HG03108 (cell line): ENCODE data around the gene SMIM23.

Source experiments
- ATAC-seq: cut with Tn5 transposase; IDR thresholded peaks from one replicate; pipeline ENCODE4 v1.9.1; 2021; ENCODE audit warnings: moderate library complexity; ENCODE audit not compliant: unreplicated experiment

SMIM23 gene

DNA sequence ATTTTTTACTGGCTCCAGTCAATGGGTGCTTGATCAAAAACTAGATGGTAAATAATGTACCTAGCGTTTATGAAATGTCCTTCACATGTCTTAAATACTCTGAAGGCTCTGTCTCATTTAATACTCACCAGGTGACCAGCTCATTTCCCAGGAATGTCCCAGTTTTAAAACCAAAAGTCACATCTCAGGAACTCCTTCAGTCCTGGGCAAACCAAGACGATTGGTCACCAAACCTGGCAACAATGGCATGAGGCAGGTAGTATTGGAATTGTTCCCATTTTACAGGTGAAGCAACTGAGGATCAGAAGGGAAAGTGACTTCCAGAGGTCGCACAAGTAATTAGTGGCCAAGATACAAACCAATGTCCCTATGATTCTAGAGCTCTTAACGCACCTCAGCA, 27.7 kb downstream of the SMIM23 start:
- ATAC-seq: no peak

DNA sequence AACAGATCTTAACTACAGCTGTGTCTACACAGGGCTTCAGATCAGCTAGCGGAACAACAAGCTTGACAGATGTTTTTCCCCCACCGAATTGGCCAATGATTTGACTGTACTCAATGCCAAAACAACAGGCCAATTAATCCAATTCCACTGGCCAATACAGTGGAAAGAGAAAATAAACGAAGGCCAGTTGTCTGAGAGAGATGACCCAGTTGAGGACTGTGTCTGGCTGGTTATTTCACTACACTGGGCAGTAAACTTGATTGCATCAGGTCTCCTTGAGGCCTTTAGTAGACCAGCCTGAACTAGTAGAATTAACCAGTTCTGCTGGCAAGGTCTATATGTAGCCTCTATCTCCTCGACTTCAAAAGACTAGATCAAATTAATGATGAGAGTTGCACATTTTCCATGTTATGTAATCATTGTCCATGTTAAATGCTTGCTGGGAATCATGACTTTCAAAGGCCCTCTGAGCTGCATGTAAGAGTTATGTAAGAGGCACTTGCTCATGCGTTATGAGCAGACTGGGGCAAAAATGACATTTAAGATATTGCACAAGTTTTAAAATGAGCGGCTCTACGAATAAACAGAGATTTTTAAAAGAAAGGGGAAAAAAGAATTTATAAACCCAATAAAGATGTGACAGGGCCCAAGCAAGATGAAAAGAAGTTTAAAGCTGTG, 28.3 kb downstream of the SMIM23 start:
- no peak for ATAC-seq

DNA sequence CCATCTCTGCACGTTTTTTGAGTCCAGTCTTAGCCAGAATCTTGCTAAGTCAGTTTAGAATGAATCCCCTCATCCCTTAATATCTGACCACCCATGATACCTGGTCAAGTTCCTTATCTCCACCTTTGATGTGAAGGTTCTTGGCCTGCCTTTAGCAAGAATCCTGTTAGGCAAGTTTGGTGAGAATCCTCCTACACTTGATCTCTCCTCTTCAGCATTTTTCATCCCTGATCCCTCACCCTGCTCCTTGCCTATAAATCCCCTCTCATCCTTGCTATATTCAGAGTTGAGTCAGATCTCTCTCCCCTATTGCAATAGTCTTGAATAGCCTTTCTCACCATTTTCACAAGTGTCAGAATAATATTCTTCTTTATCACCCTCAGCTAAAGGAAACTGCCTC, 31.0 kb downstream of the SMIM23 start:
- no peak for ATAC-seq

DNA sequence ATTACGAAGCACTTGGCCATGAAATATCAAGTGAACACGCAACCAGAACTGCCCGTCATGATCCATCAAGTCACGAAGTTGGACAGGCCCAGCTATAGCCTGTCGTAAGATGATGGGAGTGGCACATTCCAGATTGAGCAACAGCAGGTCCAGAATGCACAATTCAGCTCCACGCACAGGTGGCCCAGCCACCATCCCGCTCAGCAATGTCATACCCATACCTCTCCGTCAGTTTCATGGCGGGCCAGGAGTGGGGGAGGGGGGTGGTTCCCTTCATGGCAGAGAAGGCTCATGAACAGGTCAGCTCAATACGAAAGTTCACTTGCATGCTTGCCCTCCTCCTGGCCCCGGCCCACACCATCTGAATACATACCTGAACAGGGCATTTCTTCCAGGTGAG, 34.9 kb downstream of the SMIM23 start:
- ATAC-seq: no peak

DNA sequence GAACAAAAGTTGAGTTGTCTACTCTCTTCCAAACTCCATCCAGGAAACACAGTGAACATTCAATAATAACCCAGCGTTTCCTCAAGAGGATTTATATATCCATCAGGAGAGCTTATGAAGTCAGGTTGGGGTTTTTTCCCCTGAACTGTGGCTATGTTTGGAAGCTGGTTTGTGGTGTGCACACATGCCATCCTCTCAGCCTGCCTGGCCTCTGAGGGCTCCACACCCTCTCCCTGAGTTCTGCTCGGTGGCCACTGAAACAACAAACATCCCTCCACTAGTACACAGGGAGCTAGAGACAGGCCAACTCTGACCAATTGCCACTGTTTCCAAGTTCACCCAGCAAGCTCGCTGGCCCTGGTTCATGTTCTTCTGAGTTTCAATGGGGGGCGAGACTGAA, 35.7 kb downstream of the SMIM23 start:
- no peak for ATAC-seq

DNA sequence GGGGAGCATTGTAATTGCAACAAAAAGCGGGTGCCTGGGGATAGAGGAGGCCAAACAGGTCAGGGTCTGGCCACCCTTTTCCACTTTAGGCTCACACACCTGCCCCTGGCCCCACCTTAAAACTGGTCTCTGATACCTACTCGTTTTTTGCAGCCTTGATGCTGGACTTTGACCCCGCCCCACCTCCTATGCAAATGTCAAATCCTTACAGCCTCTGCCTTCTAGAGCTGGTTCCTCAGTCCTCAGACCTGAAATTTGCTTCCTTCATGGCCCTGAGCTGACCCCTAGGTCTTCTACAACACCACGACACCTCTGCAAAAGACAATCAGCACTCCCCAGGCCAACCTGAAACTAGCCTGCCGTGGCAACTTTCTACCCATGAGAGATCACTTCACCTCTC, 37.7 kb downstream of the SMIM23 start:
- ATAC-seq: no peak

DNA sequence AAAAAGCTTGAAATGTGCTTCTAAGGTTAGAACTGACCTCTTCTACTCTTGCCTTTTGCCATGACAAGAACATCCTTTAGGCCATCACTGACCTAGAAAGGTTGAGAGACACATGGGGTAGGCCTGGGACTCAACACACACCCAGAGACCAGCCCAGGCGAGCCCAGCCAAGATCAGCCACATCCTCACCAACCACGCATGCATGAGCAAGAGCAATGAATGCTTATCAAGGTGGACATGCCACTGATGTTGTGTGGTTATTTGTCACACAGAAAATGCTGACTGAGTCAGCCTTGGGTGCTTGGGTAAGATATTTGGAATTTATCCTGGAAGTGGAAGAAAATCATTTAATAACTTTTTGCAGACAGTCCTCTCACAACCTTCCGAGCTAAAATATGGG, 39.4 kb downstream of the SMIM23 start:
- ATAC-seq: no peak

DNA sequence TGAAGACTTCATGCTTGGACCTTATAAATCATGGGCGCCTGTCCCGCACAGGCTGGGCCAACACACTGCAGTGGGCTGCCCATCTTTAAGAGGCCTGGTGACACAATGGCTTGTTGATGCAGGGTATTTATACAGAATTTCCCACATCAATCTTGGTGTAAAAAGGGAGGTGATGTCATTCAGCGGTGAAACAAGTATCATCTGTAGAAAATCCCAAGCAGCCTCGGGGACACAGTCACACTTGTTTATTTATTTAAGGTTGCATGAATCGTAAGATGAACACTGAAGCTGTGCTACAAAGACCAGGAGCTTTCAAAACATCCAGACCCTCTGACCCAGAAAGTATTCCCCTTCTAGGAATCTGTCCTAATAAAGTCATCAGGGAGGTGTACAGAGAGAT, 40.5 kb downstream of the SMIM23 start:
- no peak for ATAC-seq

DNA sequence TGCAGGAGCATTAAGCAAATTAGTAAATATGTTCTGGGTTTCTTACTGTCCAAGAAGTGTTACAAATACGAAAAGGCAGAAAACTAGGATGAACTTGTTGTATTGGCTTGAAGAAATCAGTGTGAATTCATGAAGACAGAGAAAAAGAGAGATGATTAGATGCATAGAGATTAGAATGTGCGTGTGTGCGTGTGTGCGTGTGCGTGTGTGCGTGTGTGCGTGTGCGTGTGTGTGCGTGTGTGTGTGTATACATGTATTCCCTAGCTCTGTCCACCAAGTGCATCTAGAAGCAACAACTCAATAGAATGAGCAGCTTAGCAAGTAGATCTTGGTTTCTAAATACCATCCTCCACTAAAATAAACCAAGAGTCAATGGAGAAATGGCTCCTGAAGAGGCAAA, 41.5 kb downstream of the SMIM23 start:
- ATAC-seq: no peak

DNA sequence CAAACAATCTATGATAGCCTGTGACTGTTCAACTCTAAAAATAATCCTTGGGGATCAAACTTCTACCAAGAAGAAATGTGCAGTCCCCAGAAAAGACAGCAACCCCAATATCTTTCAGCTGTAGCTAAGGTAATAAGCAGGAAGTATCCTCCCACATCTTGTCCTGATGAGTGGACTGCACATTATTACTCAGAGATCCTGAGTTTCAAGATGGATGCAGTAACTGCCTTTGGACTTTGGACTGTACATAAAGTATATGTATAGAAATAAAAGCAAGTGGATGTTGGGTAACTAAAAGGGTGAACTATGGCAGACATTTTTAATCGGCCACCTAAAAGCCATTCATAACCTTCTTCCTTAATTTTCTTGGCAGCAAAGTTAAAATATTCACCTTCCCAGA, 45.1 kb downstream of the SMIM23 start:
- no peak for ATAC-seq

DNA sequence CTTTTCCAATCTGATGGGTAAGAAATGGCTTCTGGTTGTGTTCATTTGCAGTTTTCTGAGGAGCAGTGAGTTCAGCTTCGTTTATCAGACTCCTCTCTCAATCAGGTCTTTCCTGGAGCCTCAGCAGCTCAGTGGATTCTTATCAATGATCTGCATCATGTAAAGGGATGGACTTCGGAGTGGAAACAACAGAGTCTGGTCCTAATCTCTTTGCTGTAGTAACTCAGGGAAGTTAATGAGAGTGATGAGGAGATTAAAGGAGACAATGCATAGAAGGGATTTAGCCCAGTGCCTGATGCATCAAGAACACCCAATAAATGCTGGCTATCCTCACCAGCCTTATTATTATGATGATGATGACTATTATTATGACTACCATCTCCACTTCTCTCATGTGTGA, 47.2 kb downstream of the SMIM23 start:
- ATAC-seq: no peak

DNA sequence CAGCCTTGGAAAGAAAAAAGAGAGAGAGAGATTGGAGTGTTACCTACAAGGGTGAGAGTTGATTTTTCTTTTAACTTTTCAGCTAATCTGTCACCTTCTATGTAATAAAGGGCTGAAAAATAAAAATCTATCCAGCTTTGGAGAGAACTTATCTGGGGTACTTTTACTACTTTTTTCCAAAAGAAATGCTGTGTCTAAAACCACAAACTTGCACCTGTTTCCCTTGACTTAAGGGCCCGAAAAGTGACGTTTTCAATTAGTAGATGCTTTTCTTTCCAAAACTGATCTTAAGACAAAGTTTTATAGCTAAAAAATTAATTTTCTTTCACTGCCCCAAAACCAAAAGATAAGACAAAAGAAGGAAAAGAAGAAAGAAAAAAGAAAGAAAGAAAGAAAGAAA, 48.8 kb downstream of the SMIM23 start:
- no peak for ATAC-seq

DNA sequence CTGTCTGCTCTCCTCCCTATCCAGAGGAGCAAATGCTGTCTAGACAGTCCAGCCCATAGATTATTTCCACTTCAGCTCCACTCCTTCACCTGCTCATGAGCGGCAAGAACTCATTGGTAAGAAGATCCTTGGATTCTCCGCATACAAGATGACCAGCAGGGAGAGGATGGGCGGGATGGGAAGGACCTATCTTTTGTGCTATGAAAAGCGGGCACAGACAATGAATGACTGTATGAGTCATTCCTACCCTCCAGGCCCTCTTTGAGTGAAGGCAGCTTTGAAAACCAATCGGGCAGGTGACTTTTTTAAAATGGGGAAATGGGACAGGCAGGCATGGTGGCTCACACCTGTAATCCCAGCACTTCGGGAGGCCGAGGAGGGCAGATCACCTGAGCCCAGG, 49.4 kb downstream of the SMIM23 start:
- no peak for ATAC-seq

DNA sequence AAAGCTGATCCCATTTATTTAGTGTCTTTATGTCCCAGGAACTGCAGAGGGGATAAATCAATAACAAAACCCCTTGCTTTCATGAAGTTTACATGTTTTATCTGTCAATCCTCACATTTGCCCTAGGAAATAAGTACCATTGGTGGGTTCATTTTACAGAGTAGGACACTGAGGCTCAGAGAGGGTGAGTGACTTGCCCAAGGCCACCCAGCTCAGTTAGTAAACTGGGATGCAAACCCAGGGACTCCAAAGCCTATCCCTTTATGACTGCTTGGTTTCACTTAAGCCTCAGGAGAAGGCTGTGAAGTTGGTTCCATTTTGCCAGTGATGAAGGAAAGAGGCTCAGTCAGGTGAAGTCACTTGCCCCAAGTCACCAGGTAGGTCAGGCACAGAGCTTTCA, 51.9 kb downstream of the SMIM23 start:
- no peak for ATAC-seq

DNA sequence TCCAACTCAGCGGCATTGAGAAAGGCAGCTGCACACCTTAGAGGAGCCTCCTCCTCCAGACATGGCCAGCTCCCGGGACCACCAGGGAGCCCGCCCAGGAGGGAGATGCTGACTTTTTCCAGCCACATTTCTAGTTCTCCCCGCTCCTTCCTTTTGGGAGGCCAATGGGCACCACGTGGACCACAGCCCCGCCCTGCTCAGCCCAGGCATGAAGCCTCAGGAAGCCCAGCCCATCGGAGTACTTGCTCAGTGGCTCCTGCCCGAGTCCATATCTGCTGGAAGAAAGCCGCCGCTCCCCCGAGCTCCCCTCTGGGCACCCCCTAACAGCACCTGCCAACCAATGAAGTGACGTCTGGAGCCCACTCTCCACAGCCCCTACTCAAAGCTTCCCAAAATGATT, 52.4 kb downstream of the SMIM23 start:
- ATAC-seq: no peak

DNA sequence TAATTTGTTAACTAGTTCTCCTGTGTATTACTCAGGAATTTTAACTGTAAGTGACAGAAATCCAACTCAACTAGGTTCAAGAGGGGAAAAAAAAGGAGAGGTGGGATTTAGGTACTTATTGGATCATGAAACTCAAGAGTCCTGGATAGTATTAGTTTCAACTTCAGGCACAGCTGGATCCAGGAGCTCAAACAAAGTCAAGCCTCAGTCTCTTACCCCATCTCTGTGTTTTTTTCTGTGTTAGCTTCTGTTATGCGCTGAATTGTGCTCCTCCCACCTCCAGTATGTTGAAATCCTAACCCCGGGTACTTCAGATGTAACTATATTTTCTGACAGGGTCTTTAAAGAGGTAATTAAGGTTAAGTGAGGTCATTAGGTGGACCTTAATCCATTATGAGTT, 53.5 kb downstream of the SMIM23 start:
- no peak for ATAC-seq

DNA sequence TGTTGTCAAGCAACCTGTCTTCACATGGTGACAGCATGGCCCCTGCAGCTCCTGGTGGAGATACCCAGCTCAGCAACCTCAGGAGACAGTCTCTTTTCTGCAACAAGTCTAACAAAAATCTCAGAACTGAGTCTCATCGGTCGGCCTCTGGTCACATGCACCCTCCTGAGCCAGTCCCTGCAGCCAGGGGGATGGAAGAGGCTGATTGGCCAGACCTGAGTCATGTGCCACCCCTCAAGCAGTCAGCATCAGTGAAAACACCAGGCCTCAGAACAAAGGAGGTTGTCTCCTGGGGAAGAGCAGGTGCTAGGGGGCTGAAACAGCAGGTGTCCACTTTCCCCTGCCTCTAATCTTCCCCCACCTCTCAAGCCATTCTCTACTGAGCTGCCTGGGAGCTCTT, 54.4 kb downstream of the SMIM23 start:
- ATAC-seq: no peak
